Measurements from ENCODE around the gene SLC6A20.

GRCh38 chr3:45785605-45786150, 10.7 kb downstream of the SLC6A20 start:
- TF ChIP-seq, protein P1, sequence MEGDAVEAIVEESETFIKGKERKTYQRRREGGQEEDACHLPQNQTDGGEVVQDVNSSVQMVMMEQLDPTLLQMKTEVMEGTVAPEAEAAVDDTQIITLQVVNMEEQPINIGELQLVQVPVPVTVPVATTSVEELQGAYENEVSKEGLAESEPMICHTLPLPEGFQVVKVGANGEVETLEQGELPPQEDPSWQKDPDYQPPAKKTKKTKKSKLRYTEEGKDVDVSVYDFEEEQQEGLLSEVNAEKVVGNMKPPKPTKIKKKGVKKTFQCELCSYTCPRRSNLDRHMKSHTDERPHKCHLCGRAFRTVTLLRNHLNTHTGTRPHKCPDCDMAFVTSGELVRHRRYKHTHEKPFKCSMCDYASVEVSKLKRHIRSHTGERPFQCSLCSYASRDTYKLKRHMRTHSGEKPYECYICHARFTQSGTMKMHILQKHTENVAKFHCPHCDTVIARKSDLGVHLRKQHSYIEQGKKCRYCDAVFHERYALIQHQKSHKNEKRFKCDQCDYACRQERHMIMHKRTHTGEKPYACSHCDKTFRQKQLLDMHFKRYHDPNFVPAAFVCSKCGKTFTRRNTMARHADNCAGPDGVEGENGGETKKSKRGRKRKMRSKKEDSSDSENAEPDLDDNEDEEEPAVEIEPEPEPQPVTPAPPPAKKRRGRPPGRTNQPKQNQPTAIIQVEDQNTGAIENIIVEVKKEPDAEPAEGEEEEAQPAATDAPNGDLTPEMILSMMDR (IDR thresholded peaks at IDR 0.05) = no peak
- TF ChIP-seq POLR2A (IDR thresholded peaks at IDR 0.05) = no peak
